HCT116 (cell line): ENCODE data around the gene PDCL2. TPM values are rescaled to one million over a fixed set of nuclear protein-coding genes. Genes with fewer than 3 reads are reported as not detected.
A peak's percentile ranks its signal among the peaks of the same experiment; 100 is the strongest.

Experiments
- ATAC-seq: fragments of 200-7000 bp; cut with Tn5 transposase; 2 replicates; pipeline ENCODE4 v1.9.1; 2020; ENCODE audit warnings: mild to moderate bottlenecking, moderate library complexity
- BruUV-seq: library from RNA; stranded (reverse); fragments of 400-500 nt; replicated peaks from 2 replicates; lab custom pipeline; 2021; lab: Mats Ljungman, UMichigan
- CTCF ChIA-PET: fragments of 300-600 bp; sonication (Branson Sonifier 250); formaldehyde crosslinking; loops from one replicate; lab custom pipeline; 2021; ENCODE audit warnings: antibody characterized with exemption; lab: Charles Lee
- POLR2A ChIA-PET: fragments of 300-600, 350-600 bp; sonication (Branson Sonifier 250); formaldehyde crosslinking; loops from one replicate; lab custom pipeline; 2021; ENCODE audit warnings: antibody characterized with exemption; lab: Charles Lee
- RAD21 ChIA-PET, 2 experiments: fragments of 300-600 bp; sonication (Branson Sonifier 250); formaldehyde crosslinking; loops; one replicate each; lab custom pipeline; 2023; ENCODE audit warnings: low total read pairs in 2 of 2; ENCODE audit not compliant: uncharacterized antibody in 2 of 2, unreplicated experiment in 2 of 2, low non-redundant PET in 1 of 2; lab: Charles Lee
- DNase-seq: peaks from one replicate; pipeline ENCODE4 v3.0.0-alpha.2; 2010; ENCODE audit warnings: low read depth, low spot score
- H2AFZ ChIP-seq: fragments of 200-600 bp; shearing (Covaris generic), sonication (generic); 2 replicates; pipeline ENCODE4 v1.6.1; 2017; ENCODE audit warnings: low read depth, mixed run types, mixed read lengths, antibody characterized with exemption, low read length; ENCODE audit not compliant: poor library complexity, severe bottlenecking
- H3K27ac ChIP-seq: 2 replicates; pipeline ENCODE4 v1.5.1; 2012; ENCODE audit warnings: low read depth, low read length
- H3K27me3 ChIP-seq: fragments of 200-600 bp; sonication (generic); 2 replicates; pipeline ENCODE4 v1.6.1; 2016; ENCODE audit warnings: mixed run types, low read length, mixed read lengths; ENCODE audit not compliant: insufficient read depth
- H3K36me3 ChIP-seq, 2 experiments: fragments of 200-500 bp in 1 of 2; fragments of 200-600 bp in 1 of 2; sonication (Bioruptor generic) in 1 of 2; sonication (generic) in 1 of 2; 2 replicates each; pipeline versions ENCODE4 v1.5.1 to v1.6.1; 2014 to 2016; ENCODE audit warnings: low read length in 2 of 2, inconsistent platforms in 1 of 2, mixed read lengths in 1 of 2, mixed run types in 1 of 2; ENCODE audit not compliant: insufficient read depth in 2 of 2, control insufficient read depth in 1 of 2
- H3K4me1 ChIP-seq, 2 experiments: fragments of 200-600 bp in 1 of 2; sonication (generic) in 1 of 2; 2 replicates each; pipeline versions ENCODE4 v1.5.1 to v1.6.1; 2012 to 2017; ENCODE audit warnings: low read length in 2 of 2, inconsistent platforms in 1 of 2, mild to moderate bottlenecking in 1 of 2, mixed read lengths in 1 of 2, mixed run types in 1 of 2, moderate library complexity in 1 of 2; ENCODE audit not compliant: insufficient read depth in 2 of 2, control insufficient read depth in 1 of 2
- H3K4me2 ChIP-seq: fragments of 200-600 bp; sonication (generic); 2 replicates; pipeline ENCODE4 v1.6.1; 2017; ENCODE audit warnings: mixed run types, low read length, mixed read lengths
- H3K4me3 ChIP-seq, 2 experiments: fragments of 200-600 bp in 1 of 2; sonication (generic) in 1 of 2; replicated peaks in 1 of 2; 2 replicates each; pipeline ENCODE4 v1.5.1; 2011 to 2016; ENCODE audit warnings: low read length in 2 of 2, control low read depth in 1 of 2, low read depth in 1 of 2, mild to moderate bottlenecking in 1 of 2, mixed read lengths in 1 of 2, mixed run types in 1 of 2
- H3K79me2 ChIP-seq: fragments of 200-600 bp; sonication (generic); 2 replicates; pipeline ENCODE4 v1.6.1; 2017; ENCODE audit warnings: mild to moderate bottlenecking, mixed run types, low read length, moderate library complexity, mixed read lengths; ENCODE audit not compliant: insufficient read depth
- H3K9ac ChIP-seq: fragments of 200-600 bp; sonication (generic); 2 replicates; pipeline ENCODE4 v1.6.1; 2016; ENCODE audit warnings: low read length, mixed read lengths
- H3K9me2 ChIP-seq: fragments of 200-600 bp; sonication (generic), shearing (Covaris generic); 2 replicates; pipeline ENCODE4 v1.6.1; 2017; ENCODE audit warnings: mixed run types, mild to moderate bottlenecking, moderate library complexity; ENCODE audit not compliant: insufficient read depth
- H3K9me3 ChIP-seq, 2 experiments: fragments of 200-500 bp in 1 of 2; fragments of 200-600 bp in 1 of 2; sonication (Bioruptor generic) in 1 of 2; sonication (generic) in 1 of 2; 2 replicates each; pipeline ENCODE4 v1.6.1; 2014 to 2017; ENCODE audit warnings: low read length in 2 of 2, mixed read lengths in 2 of 2, inconsistent platforms in 1 of 2, low read depth in 1 of 2, mild to moderate bottlenecking in 1 of 2, mixed run types in 1 of 2, moderate library complexity in 1 of 2; ENCODE audit not compliant: control insufficient read depth in 1 of 2, insufficient read depth in 1 of 2
- H4K20me1 ChIP-seq: fragments of 200-600 bp; sonication (generic), shearing (Covaris generic); 2 replicates; pipeline ENCODE4 v1.6.1; 2017; ENCODE audit warnings: mixed run types, mild to moderate bottlenecking, moderate library complexity; ENCODE audit not compliant: insufficient read depth
- CEBPB ChIP-seq: IDR thresholded peaks from 2 replicates; pipeline ENCODE4 v1.6.1; 2012; ENCODE audit warnings: low read depth
- EZH2phosphoT487 ChIP-seq: fragments of 200-600 bp; IDR thresholded peaks from 2 replicates; pipeline ENCODE4 v1.6.1; 2018; ENCODE audit warnings: antibody characterized with exemption, borderline replicate concordance
- JUND ChIP-seq: IDR thresholded peaks from 2 replicates; pipeline ENCODE4 v1.6.1; 2012
- MAX ChIP-seq: IDR thresholded peaks from 2 replicates; pipeline ENCODE4 v1.6.1; 2012
- POLR2A ChIP-seq: IDR thresholded peaks from 2 replicates; pipeline ENCODE4 v1.7.0; 2011; ENCODE audit warnings: borderline replicate concordance; ENCODE audit not compliant: insufficient read depth, insufficient read length; ENCODE audit errors: extremely low read depth
- POLR2AphosphoS5 ChIP-seq: IDR thresholded peaks from 2 replicates; pipeline ENCODE4 v1.6.1; 2011; ENCODE audit warnings: mild to moderate bottlenecking, low read depth, low read length, moderate library complexity
- ZBTB33 ChIP-seq: IDR thresholded peaks from 2 replicates; pipeline ENCODE4 v1.6.1; 2011; ENCODE audit warnings: mild to moderate bottlenecking, low read length, moderate library complexity; ENCODE audit not compliant: insufficient replicate concordance; ENCODE audit errors: extremely low read depth
- ZFX ChIP-seq: fragments of 450-650 bp; IDR thresholded peaks from 2 replicates; pipeline ENCODE4 v1.6.1; 2017
- intact Hi-C: fragments of 100-400 bp; cut with micrococcal nuclease; formaldehyde crosslinking; loops from 2 replicates; pipeline ENCODE4 v1.10.0; 2022
- total RNA-seq: library from RNA; stranded (reverse); gene quantifications from one replicate; pipeline ENCODE4 v1.2.1, GENCODE V29; 2021; ENCODE audit not compliant: unreplicated experiment
- TF ChIP-seq, protein P1 (sequence below): IDR thresholded peaks from 2 replicates; pipeline ENCODE4 v1.6.1; 2012; ENCODE audit warnings: low read depth

PDCL2 gene
- total RNA-seq, 1 experiment from 2014 or later: 0.47 TPM

GRCh38 chr4:55524844-55525571 lies 67.0 kb downstream of the PDCL2 start:
- Histone ChIP-seq H3K27me3 (no peaks in the 10 kb centered on the region), H3K4me2 (no peak overlapping the region), H2AFZ (no peak overlapping the region), H4K20me1 (no peaks in the 10 kb centered on the region), H3K36me3 (no peaks in the 10 kb centered on the region), H3K9ac (no peak overlapping the region), H3K4me1 (no peaks in the 10 kb centered on the region), H3K9me3 (peaks cover 0 to 2% of the 10 kb centered on the region in 2 experiments; a peak in 1 of 4 replicates), H3K27ac (no peak overlapping the region), H3K79me2 (peaks cover 97% of the 10 kb centered on the region), H3K4me3 (no peak overlapping the region), H3K9me2 (no peaks in the 10 kb centered on the region)
- DNase-seq (no peak), ATAC-seq (no peak)
- TF ChIP-seq MAX (no peak), JUND (no peak), CEBPB (0 out of 2 replicates have a peak, but pooled peaks have one; percentile 28)
- ChIA-PET CTCF (no interaction called here), RAD21 (no interaction called here), POLR2A (no interaction called here)
- BruUV-seq: no TSS peak
- intact Hi-C loops: no loop called here

DNA sequence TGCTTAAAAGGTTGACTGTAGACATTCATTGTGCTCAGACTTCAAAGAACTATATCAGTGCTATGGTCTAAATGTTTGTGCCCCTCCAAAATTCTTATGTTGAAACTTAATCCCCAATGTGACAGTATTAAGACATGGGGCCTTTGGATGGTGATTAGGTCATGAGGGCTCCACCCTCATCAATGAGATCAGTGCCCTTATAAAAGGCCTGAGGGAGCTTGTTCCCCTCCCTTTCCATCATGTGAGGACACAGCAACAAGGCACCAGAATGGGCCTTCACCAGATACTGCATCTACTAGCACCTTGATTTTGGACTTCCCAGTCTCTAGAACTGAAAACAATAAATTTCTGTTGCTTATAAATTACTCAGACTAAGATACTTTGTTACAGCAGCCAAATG lies 73.6 kb downstream of the PDCL2 start:
- no peak overlapping the region for H2AFZ ChIP-seq
- no peaks in the 10 kb centered on the region for H3K9me2 ChIP-seq
- H3K36me3 ChIP-seq: no peaks in the 10 kb centered on the region
- H3K4me1 ChIP-seq: no peaks in the 10 kb centered on the region
- RAD21 ChIA-PET: no interaction called here
- DNase-seq: no peak
- peaks cover 84% of the 10 kb centered on the region for H3K79me2 ChIP-seq
- CTCF ChIA-PET: no interaction called here
- intact Hi-C loops: no loop called here
- no peaks in the 10 kb centered on the region for H4K20me1 ChIP-seq
- no peaks in the 10 kb centered on the region for H3K27me3 ChIP-seq
- no peak overlapping the region for H3K4me3 ChIP-seq
- no peaks in the 10 kb centered on the region for H3K9me3 ChIP-seq
- BruUV-seq: no TSS peak
- no peak overlapping the region for H3K9ac ChIP-seq
- H3K4me2 ChIP-seq: no peak overlapping the region
- H3K27ac ChIP-seq: no peak overlapping the region
- TF ChIP-seq ZBTB33: no peak
- TF ChIP-seq EZH2phosphoT487: no peak
- TF ChIP-seq POLR2A: no peak
- TF ChIP-seq POLR2AphosphoS5: no peak
- TF ChIP-seq, protein P1, sequence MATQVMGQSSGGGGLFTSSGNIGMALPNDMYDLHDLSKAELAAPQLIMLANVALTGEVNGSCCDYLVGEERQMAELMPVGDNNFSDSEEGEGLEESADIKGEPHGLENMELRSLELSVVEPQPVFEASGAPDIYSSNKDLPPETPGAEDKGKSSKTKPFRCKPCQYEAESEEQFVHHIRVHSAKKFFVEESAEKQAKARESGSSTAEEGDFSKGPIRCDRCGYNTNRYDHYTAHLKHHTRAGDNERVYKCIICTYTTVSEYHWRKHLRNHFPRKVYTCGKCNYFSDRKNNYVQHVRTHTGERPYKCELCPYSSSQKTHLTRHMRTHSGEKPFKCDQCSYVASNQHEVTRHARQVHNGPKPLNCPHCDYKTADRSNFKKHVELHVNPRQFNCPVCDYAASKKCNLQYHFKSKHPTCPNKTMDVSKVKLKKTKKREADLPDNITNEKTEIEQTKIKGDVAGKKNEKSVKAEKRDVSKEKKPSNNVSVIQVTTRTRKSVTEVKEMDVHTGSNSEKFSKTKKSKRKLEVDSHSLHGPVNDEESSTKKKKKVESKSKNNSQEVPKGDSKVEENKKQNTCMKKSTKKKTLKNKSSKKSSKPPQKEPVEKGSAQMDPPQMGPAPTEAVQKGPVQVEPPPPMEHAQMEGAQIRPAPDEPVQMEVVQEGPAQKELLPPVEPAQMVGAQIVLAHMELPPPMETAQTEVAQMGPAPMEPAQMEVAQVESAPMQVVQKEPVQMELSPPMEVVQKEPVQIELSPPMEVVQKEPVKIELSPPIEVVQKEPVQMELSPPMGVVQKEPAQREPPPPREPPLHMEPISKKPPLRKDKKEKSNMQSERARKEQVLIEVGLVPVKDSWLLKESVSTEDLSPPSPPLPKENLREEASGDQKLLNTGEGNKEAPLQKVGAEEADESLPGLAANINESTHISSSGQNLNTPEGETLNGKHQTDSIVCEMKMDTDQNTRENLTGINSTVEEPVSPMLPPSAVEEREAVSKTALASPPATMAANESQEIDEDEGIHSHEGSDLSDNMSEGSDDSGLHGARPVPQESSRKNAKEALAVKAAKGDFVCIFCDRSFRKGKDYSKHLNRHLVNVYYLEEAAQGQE: no peak
- TF ChIP-seq ZFX: no peak
- TF ChIP-seq JUND: no peak
- POLR2A ChIA-PET: no interaction called here
- no peak for ATAC-seq
